Inflammatory macrophage treated with lipopolysaccharide for 4 hours (primary cell): ENCODE data around the gene KRT8.
"Not testable (repeated sequence)": the region's sequence is repeated elsewhere in the genome, so short reads cannot be mapped to it uniquely, and the experiment has no call there.

Experiments used
- DNase-seq: peaks from one replicate; pipeline ENCODE4 v3.0.0-alpha.2; 2020

KRT8 gene

GRCh38 chr12:52904509-52905300 is at the start of gene KRT8:
Gene KRT8, minus strand, starts transcription at chr12:52905076. Its CDS starts 95 bp downstream, at chr12:52904981.
- DNase-seq, result not testable (repeated sequence)

- DNase-seq, result no peak
Measured at GRCh38 chr12:52953181-52953841, 48.4 kb upstream of the KRT8 start.

- DNase-seq, result no peak
Measured at GRCh38 chr12:52952076-52952801, 47.4 kb upstream of the KRT8 start.

- DNase-seq, result no peak
Measured at GRCh38 chr12:52951640-52952039, 46.8 kb upstream of the KRT8 start.

GRCh38 chr12:52951126-52951525 is 46.2 kb upstream of the KRT8 start:
- DNase-seq, result no peak

GRCh38 chr12:52950553-52950952 is 45.7 kb upstream of the KRT8 start:
- DNase-seq, result no peak

GRCh38 chr12:52949413-52950331 is 44.8 kb upstream of the KRT8 start:
- DNase-seq, result peak; percentile 42

GRCh38 chr12:52947738-52948423 is 43.0 kb upstream of the KRT8 start:
- no peak for DNase-seq

GRCh38 chr12:52946797-52947547 is 42.1 kb upstream of the KRT8 start:
- DNase-seq, result no peak

GRCh38 chr12:52946334-52946733 is 41.5 kb upstream of the KRT8 start:
- no peak for DNase-seq

- DNase-seq, result no peak
Measured at GRCh38 chr12:52945389-52946232, 40.7 kb upstream of the KRT8 start.

GRCh38 chr12:52944683-52945388 is 40.0 kb upstream of the KRT8 start:
- no peak for DNase-seq

GRCh38 chr12:52942901-52943181 is 38.0 kb upstream of the KRT8 start:
- DNase-seq, result no peak

GRCh38 chr12:52942066-52942900 is 37.4 kb upstream of the KRT8 start:
- DNase-seq, result no peak

GRCh38 chr12:52929538-52929937 is 24.7 kb upstream of the KRT8 start:
- DNase-seq, result no peak

GRCh38 chr12:52927964-52928363 is 23.1 kb upstream of the KRT8 start:
- no peak for DNase-seq

GRCh38 chr12:52926596-52927234 is 21.8 kb upstream of the KRT8 start:
- no peak for DNase-seq
